GM10266 (cell line): ENCODE measurements around the gene IRF2BP1.
"Not testable (repeated sequence)": the region's sequence is repeated elsewhere in the genome, so short reads cannot be mapped to it uniquely, and the experiment has no call there.

Experiments used
- DNase-seq: peaks from one replicate; pipeline ENCODE4 v3.0.0; 2012; ENCODE audit errors: extremely low spot score
- CTCF ChIP-seq: IDR thresholded peaks from 2 replicates; pipeline ENCODE4 v1.5.1; 2012; ENCODE audit warnings: mild to moderate bottlenecking, low read depth; ENCODE audit not compliant: control insufficient read depth, insufficient read depth; ENCODE audit errors: missing control alignments

The IRF2BP1 gene

GRCh38 chr19:45872095-45872919 lies 13.6 kb downstream of the IRF2BP1 start:
- TF ChIP-seq CTCF: no peak
- no peak for DNase-seq

- TF ChIP-seq CTCF: no peak
- no peak for DNase-seq
These were observed 15.1 kb downstream of the IRF2BP1 start for GRCh38 chr19:45870798-45871197.

GRCh38 chr19:45867241-45867640 lies 18.7 kb downstream of the IRF2BP1 start:
- DNase-seq: not testable (repeated sequence)

DNA sequence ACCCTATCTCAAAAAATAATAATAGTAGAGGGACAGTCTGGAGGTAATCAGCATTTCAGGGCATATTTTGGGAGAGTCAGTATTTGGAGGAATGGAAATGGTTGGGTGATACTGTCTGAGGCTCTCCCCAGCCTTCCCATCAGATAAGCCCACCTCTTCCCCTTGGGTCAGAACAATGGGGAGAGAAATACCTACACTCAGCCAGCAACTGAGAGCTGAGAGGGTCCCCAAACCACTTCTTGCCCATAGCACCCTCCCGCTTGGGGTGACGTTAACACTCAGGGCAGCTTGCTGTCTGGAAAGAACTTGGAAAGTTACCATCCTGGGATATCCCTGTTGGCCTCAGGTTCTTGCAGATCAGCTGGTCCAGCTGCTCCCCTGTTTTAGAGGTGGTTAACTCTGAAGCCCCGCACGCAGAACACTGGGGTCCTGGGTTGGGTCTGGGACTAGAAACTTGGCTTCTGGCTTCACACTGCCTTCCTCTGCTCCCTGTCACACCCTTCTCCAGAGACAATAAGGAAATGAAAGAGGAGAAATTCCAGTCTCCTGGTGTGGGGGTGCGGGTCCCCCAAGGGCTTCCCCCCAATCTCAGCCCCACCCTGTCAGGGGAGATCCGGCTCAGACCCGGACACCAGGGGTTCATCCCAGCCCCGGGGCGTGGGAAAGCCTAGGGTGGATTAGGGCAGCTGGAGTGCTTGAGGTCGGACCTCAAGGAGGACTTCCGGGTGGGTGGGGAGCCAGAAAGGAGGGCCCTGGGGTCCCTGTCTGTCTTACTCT lies 19.4 kb downstream of the IRF2BP1 start:
- DNase-seq: no peak

DNA sequence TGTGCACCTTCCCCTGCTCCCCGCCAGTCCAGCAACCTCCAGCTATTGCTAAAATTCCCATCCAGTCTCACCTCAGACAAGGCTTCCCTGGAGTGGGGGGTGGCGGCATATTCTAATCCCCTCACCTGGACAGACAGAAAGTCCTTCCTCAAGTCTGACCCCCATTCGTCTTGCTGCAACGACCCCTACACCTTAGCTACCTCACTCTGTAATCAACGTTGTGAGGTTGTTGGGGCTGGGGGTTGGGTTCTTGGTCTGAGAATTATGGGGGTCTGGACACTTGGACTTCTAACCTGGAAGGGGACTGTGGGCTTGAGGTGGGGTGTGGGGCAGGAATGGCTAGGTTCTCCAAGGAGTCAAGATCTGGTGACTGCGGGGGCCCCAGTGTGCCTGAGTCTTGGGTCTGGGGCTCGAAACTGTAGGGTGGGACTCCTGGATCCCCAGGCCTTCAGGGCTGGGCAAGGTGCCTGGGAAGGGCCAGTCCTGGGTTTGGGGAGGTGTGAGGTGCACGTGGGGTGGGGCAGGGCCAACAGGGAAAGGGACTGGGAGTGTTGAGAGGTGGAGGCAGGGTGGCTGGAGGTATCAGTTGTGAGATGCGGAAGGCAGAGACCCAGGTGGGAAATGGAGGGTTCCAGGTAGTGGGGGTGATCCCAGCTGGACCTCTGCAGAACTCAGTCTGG lies 20.5 kb downstream of the IRF2BP1 start:
- DNase-seq: no peak
- no peak for TF ChIP-seq CTCF

More for the DNA sequence above, 19.4 kb downstream of the IRF2BP1 start:
- no peak for TF ChIP-seq CTCF

- TF ChIP-seq CTCF: no peak
- DNase-seq: no peak
These were observed 21.3 kb downstream of the IRF2BP1 start for GRCh38 chr19:45864629-45865082.

GRCh38 chr19:45863840-45864628 lies 21.9 kb downstream of the IRF2BP1 start, which contains the start of gene FOXA3:
Gene FOXA3, plus strand, starts transcription at chr19:45864326. Its CDS starts 131 bp downstream, at chr19:45864457.
- TF ChIP-seq CTCF: peak; percentile 91
- peak; percentile 93 for DNase-seq
